HFF-Myc (cell line): ENCODE measurements around the gene MAB21L1.

Experiments used
- DNase-seq: peaks from one replicate; pipeline ENCODE4 v3.0.0-alpha.2; 2011; ENCODE audit warnings: low read depth; ENCODE audit errors: extremely low read depth
- H3K4me3 ChIP-seq: replicated peaks from 2 replicates; pipeline ENCODE4 v1.5.1; 2011; ENCODE audit warnings: low read depth, mild to moderate bottlenecking, control low read depth, low read length
- TF ChIP-seq, protein P1 (sequence below): IDR thresholded peaks from 2 replicates; pipeline ENCODE4 v1.5.1; 2012; ENCODE audit warnings: mild to moderate bottlenecking, low read depth, low read length, control low read depth; ENCODE audit errors: missing control alignments

Gene MAB21L1

DNA sequence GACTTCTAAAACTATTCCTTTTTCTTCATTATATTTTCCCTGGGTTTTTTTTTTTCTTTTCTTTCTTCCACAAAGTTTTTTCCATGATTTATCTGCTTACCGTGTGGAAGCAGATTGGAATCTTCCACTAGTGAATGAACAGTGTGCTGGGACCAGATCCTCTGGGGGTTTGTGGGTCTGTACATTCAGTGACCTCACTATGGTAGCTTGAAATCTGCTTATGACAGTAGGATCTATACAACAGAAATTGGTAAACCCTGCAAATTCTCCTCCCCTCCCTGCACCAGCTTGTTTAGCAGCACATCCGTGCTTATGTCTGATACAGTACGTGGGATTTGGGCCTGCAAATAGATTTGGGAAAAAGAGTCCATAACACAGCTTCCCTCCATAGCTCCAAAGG lies 26.0 kb upstream of the MAB21L1 start:
- H3K4me3 ChIP-seq, result no peak overlapping the region
- TF ChIP-seq, protein P1, sequence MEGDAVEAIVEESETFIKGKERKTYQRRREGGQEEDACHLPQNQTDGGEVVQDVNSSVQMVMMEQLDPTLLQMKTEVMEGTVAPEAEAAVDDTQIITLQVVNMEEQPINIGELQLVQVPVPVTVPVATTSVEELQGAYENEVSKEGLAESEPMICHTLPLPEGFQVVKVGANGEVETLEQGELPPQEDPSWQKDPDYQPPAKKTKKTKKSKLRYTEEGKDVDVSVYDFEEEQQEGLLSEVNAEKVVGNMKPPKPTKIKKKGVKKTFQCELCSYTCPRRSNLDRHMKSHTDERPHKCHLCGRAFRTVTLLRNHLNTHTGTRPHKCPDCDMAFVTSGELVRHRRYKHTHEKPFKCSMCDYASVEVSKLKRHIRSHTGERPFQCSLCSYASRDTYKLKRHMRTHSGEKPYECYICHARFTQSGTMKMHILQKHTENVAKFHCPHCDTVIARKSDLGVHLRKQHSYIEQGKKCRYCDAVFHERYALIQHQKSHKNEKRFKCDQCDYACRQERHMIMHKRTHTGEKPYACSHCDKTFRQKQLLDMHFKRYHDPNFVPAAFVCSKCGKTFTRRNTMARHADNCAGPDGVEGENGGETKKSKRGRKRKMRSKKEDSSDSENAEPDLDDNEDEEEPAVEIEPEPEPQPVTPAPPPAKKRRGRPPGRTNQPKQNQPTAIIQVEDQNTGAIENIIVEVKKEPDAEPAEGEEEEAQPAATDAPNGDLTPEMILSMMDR, result no peak
- no peak for DNase-seq

DNA sequence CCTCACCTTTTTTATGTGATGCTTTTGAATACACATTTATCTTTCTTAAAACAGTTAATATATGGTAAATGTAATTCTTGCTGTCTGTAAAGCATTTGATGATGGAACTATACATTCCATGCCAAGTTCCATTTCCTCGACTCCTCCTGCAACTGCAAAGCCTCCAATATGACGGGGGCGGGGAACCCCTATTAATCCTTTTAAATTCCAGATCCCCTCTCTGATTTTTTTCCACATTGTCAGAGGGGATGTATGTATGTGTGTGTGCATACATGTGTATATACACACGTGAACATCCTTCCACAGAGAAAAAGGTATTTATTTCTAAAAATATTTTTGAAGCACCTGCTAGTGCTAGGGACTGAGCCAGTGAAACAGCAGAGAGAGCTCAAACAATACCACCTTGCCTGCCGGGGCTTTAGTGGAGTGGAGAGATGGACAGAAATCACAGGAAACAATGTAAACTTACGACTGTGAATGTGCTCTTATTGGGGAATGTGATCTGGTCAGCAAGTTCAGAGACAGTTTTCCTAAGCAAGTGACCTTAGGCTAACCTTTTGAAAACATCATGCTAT lies 25.3 kb upstream of the MAB21L1 start:
- no peak for DNase-seq
- H3K4me3 ChIP-seq, result no peak overlapping the region
- TF ChIP-seq, protein P1, result no peak

DNA sequence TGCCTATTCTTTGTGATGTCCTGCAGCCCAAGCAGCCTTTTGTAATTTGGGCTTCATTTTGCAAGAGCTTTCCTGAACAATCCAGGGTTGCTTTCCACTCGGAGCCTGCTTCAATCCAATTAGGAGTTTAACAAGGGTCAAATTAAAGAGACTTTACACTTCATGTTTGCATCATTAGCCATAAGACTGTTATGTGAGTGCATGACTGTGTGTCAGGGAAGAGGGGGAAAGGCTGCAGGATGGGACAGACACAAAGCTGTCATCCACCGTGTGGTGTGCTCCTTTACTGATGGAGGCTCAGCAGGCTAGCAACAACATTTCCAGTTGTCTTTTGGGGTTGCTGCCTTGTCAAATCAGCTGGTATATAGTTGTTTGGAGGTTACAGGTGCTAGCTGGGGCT lies 23.7 kb upstream of the MAB21L1 start:
- DNase-seq, result no peak
- TF ChIP-seq, protein P1, result no peak
- H3K4me3 ChIP-seq, result no peak overlapping the region

DNA sequence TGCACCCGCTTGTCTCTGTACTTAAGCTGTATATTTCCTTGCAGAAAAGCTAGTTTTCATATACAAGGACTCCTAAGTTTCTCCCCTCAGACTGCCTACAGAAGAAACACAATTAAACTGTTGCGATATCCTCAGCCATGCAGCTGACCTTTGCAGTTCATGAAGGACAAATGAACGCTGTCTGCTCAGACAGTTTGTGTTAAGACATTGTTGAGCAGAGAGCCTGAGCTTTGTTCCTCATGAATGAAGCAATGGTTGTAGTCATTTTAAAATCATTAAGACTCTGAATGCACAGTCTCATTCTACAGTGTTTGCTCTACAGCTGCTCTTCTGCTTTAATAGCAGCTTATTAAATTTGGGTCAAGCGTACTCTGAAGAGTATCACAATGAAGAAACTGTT lies 23.2 kb upstream of the MAB21L1 start:
- DNase-seq, result no peak
- TF ChIP-seq, protein P1, result no peak
- H3K4me3 ChIP-seq, result no peak overlapping the region

DNA sequence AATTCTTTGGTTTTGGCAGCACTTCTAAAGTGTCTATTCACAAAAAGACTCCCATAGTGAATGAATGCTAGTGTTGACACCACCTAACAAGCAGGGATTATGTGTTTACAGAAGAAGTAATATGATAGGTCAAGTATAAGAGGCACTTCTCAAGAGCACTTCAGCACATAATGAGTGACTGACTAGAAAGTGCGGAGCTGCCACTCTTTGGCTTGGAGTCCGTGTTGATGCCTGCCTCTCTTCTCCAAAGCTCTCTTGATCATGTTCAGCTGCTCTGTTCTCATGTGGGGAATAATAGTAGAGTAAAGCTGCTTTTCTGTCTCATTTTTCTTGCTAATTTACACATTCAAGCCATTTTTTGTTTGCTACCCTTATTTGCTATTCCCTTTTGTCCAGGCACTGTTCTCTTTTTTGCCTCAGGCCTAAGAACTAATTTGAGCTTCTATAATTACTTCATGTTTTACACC lies 22.7 kb upstream of the MAB21L1 start:
- no peak for DNase-seq
- TF ChIP-seq, protein P1, result no peak
- no peak overlapping the region for H3K4me3 ChIP-seq

DNA sequence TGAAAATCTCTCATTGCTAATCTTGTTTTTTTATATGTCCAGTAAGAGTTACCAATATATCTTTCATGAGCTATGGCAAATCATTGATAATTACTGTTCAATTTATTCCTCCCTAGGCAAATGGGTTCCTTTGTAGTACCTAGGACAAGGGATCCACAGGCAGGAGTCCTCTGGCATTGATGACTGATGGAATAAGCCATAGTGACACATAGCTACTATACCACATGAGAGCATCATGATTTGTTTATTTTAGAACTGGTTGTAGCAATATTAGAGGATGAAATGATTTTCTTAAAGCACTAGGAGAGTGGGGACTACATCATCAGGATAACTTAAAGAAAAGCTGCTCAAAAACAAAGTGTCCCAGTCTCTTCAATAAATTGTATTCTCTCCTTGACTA lies 21.7 kb upstream of the MAB21L1 start:
- no peak for DNase-seq
- H3K4me3 ChIP-seq, result no peak overlapping the region
- TF ChIP-seq, protein P1, result no peak

DNA sequence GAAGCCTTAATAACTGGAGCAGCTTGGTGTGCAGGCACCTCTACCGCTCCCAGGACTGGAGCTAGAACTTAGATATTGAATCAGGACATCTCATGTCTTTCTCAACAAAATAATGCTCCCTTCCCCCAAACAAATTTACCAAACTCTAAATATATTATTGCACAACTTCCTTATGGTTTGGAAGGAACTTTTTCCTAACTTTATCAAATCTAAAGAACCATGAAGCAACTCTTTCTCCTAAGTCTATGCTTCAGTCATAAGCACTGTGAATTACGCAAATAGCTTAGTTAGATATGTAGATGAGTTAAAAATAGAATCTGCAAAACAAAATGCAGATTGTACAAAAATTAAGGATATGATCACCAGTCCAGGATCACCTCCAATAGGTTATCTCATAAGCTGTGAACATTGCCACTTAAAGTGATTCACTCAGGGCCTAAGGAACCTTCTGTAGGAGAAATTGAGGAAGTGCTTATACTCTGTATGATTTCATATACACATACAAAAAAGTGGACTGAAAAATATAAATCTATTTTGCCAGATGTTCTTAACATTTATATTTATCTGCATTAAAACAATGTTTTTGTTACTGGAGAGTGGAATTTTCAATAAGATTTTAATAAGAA lies 20.4 kb upstream of the MAB21L1 start:
- DNase-seq, result no peak
- TF ChIP-seq, protein P1, result no peak
- no peak overlapping the region for H3K4me3 ChIP-seq
